Liver (tissue), 3 donors: ENCODE results near the gene TMEM125.

ENCODE experiments used
- ATF3 ChIP-seq: IDR thresholded peaks from 2 replicates; pipeline ENCODE4 v1.6.1; 2016; ENCODE audit warnings: antibody characterized with exemption
- CTCF ChIP-seq: fragments of 150-350 bp; IDR thresholded peaks from 2 replicates; pipeline ENCODE4 v1.5.1; 2017; ENCODE audit warnings: improper control_type of control experiment, low read depth, low read length; ENCODE audit not compliant: missing input control
- EGR1 ChIP-seq, 2 donors: IDR thresholded peaks; 2 replicates each; pipeline ENCODE4 v1.6.1; 2016 to 2018; ENCODE audit warnings: antibody characterized with exemption in 2 of 2, low read depth in 2 of 2
- JUND ChIP-seq, 2 donors: IDR thresholded peaks; 2 replicates each; pipeline ENCODE4 v1.6.1; 2016; ENCODE audit warnings: antibody characterized with exemption in 2 of 2
- MAX ChIP-seq: IDR thresholded peaks from 2 replicates; pipeline ENCODE4 v1.6.1; 2016; ENCODE audit warnings: antibody characterized with exemption
- RAD21 ChIP-seq, 2 donors: IDR thresholded peaks; 2 replicates each; pipeline ENCODE4 v1.6.1; 2016; ENCODE audit warnings: antibody characterized with exemption in 2 of 2, mild to moderate bottlenecking in 2 of 2
- RXRA ChIP-seq, 2 donors: IDR thresholded peaks; 2 replicates each; pipeline ENCODE4 v1.6.1; 2017 to 2018; ENCODE audit warnings: antibody characterized with exemption in 2 of 2, mild to moderate bottlenecking in 1 of 2
- SP1 ChIP-seq: IDR thresholded peaks from 2 replicates; pipeline ENCODE4 v1.6.1; 2018; ENCODE audit warnings: antibody characterized with exemption, mild to moderate bottlenecking
- TAF1 ChIP-seq: conservative IDR thresholded peaks from 2 replicates; pipeline ENCODE4 v1.6.1; 2016; ENCODE audit warnings: antibody characterized with exemption, mild to moderate bottlenecking
- YY1 ChIP-seq: IDR thresholded peaks from 2 replicates; pipeline ENCODE4 v1.6.1; 2016; ENCODE audit warnings: antibody characterized with exemption, mild to moderate bottlenecking
- TF ChIP-seq, protein P1 (sequence below): IDR thresholded peaks from 2 replicates; pipeline ENCODE4 v1.6.1; 2016; ENCODE audit warnings: antibody characterized with exemption, mild to moderate bottlenecking
- donor health status: healthy.
- donor health status: healthy.

DNA sequence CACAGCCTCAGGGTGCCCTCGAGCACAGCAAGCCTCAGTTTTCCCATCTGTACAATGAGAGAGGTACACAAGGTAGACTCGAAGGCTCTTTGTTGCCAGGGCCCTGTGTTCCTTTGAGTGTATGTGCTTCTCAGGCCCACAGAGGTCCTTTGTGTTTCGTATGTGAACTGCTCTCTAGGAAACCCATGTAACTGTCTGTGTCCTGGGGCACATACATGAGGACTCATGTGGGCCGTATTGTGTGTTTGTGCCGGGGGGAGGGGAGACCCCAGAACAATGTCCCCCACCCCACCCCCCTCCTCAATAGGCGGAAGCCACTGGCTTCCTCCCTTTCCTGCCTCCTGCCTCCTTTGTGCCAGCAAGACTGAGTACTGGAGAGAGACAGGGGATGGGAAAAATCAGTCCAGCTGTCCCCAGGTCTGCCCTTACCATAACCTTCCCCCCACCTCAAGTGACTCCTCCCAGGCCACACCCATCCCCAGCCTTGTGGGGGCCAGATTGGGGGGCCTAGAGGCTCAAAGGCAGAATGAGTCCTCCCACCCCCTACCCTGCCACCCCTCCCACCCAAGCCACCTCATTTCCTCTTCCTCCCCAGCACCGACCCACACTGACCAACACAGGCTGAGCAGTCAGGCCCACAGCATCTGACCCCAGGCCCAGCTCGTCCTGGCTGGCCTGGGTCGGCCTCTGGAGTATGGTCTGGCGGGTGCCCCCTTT is 30.8 kb downstream of the TMEM125 start, which contains the start of gene TIE1:
- TF ChIP-seq RXRA (IDR thresholded peaks at IDR 0.05) (no peak), JUND (IDR thresholded peaks at IDR 0.05) (no peak), CTCF (no peak), YY1 (no peak), TAF1 (no peak), MAX (no peak), EGR1 (IDR thresholded peaks at IDR 0.05; ENCODE audit: low read depth in 2 of 2) (no peak), SP1 (no peak), RAD21 (IDR thresholded peaks at IDR 0.05) (no peak), ATF3 (no peak)
- TF ChIP-seq, protein P1, sequence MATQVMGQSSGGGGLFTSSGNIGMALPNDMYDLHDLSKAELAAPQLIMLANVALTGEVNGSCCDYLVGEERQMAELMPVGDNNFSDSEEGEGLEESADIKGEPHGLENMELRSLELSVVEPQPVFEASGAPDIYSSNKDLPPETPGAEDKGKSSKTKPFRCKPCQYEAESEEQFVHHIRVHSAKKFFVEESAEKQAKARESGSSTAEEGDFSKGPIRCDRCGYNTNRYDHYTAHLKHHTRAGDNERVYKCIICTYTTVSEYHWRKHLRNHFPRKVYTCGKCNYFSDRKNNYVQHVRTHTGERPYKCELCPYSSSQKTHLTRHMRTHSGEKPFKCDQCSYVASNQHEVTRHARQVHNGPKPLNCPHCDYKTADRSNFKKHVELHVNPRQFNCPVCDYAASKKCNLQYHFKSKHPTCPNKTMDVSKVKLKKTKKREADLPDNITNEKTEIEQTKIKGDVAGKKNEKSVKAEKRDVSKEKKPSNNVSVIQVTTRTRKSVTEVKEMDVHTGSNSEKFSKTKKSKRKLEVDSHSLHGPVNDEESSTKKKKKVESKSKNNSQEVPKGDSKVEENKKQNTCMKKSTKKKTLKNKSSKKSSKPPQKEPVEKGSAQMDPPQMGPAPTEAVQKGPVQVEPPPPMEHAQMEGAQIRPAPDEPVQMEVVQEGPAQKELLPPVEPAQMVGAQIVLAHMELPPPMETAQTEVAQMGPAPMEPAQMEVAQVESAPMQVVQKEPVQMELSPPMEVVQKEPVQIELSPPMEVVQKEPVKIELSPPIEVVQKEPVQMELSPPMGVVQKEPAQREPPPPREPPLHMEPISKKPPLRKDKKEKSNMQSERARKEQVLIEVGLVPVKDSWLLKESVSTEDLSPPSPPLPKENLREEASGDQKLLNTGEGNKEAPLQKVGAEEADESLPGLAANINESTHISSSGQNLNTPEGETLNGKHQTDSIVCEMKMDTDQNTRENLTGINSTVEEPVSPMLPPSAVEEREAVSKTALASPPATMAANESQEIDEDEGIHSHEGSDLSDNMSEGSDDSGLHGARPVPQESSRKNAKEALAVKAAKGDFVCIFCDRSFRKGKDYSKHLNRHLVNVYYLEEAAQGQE = no peak
